DOHH2 (cell line): ENCODE measurements around the gene HDAC4.

Experiments
- H3F3A ChIP-seq: fragments of 200-600 bp; sonication (generic), shearing (Covaris generic); 2 replicates; pipeline ENCODE4 v1.6.0; 2016; ENCODE audit warnings: antibody characterized with exemption, mild to moderate bottlenecking; ENCODE audit not compliant: control insufficient read depth, insufficient read depth
- H3K27ac ChIP-seq: fragments of 200-600 bp; sonication (generic); 2 replicates; pipeline ENCODE4 v1.5.1; 2014; ENCODE audit warnings: low read depth, mild to moderate bottlenecking, low read length, moderate library complexity
- H3K27me3 ChIP-seq: fragments of 200-600 bp; sonication (generic); 2 replicates; pipeline ENCODE4 v1.6.1; 2014; ENCODE audit warnings: mild to moderate bottlenecking, low read length, mixed read lengths; ENCODE audit not compliant: control insufficient read depth
- H3K36me3 ChIP-seq: fragments of 200-600 bp; sonication (generic); 2 replicates; pipeline ENCODE4 v1.6.1; 2014; ENCODE audit warnings: mild to moderate bottlenecking, low read length, moderate library complexity, mixed read lengths; ENCODE audit not compliant: control insufficient read depth
- H3K4me1 ChIP-seq: fragments of 200-600 bp; sonication (generic); 2 replicates; pipeline ENCODE4 v1.6.1; 2014; ENCODE audit warnings: mild to moderate bottlenecking, low read length, mixed read lengths; ENCODE audit not compliant: control insufficient read depth
- H3K4me2 ChIP-seq: fragments of 200-600 bp; sonication (generic); 2 replicates; pipeline ENCODE4 v1.6.0; 2014; ENCODE audit warnings: mild to moderate bottlenecking, low read length, moderate library complexity
- H3K4me3 ChIP-seq: fragments of 200-600 bp; sonication (generic); 2 replicates; pipeline ENCODE4 v1.5.1; 2014; ENCODE audit warnings: mild to moderate bottlenecking, low read length, mixed read lengths
- H3K79me2 ChIP-seq: fragments of 200-600 bp; sonication (generic); 2 replicates; pipeline ENCODE4 v1.6.1; 2014; ENCODE audit warnings: mild to moderate bottlenecking, low read length, mixed read lengths; ENCODE audit not compliant: control insufficient read depth
- H3K9me2 ChIP-seq: fragments of 200-600 bp; sonication (generic); replicated peaks from 2 replicates; pipeline ENCODE4 v1.6.1; 2014; ENCODE audit warnings: mild to moderate bottlenecking, low read length, mixed read lengths; ENCODE audit not compliant: control insufficient read depth
- H3K9me3 ChIP-seq: fragments of 200-600 bp; sonication (generic); 2 replicates; pipeline ENCODE4 v1.6.1; 2014; ENCODE audit warnings: antibody characterized with exemption, low read length, mixed read lengths; ENCODE audit not compliant: control insufficient read depth, insufficient read depth
- H4K20me1 ChIP-seq: fragments of 200-600 bp; sonication (generic); 2 replicates; pipeline ENCODE4 v1.6.0; 2014; ENCODE audit warnings: low read depth, mild to moderate bottlenecking, antibody characterized with exemption, low read length, moderate library complexity; ENCODE audit not compliant: control insufficient read depth, insufficient read depth
- CTCF ChIP-seq: fragments of 200-600 bp; sonication (generic); IDR thresholded peaks from one replicate; pipeline ENCODE4 v1.5.1; 2014; ENCODE audit warnings: antibody characterized with exemption, mild to moderate bottlenecking, low read depth, low read length; ENCODE audit not compliant: poor library complexity, severe bottlenecking
- EZH2phosphoT487 ChIP-seq: fragments of 200-600 bp; sonication (generic); IDR thresholded peaks from 2 replicates; pipeline ENCODE4 v1.6.1; 2017; ENCODE audit warnings: borderline replicate concordance, mild to moderate bottlenecking, antibody characterized with exemption, low read length, moderate library complexity, mixed read lengths

HDAC4 gene

DNA sequence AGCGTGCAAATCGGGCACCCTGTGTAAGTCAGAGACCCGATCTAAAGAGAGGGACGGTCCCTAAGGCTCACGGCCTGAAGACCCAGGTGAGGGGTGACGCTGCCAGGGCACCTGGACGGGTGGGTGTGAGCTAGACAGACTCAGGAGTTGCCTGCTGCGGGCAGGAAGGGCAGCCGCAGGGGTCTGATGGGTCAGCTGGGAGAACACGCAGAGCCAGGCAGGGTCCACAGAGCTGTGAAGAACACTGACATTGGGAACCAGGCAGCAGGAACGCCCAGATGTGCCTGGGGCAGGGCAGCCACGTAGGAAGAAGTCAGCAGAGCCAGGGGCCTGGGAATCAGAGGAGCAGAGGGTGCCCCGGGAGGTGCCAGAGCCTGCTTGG, 25.9 kb downstream of the HDAC4 start:
- H3K79me2 ChIP-seq = no peaks in the 10 kb centered on the region
- H3K27me3 ChIP-seq = no peaks in the 10 kb centered on the region
- no peaks in the 10 kb centered on the region for H3K9me3 ChIP-seq
- no peaks in the 10 kb centered on the region for H3K9me2 ChIP-seq
- H3K4me3 ChIP-seq = no peak overlapping the region
- H3F3A ChIP-seq = no peaks in the 10 kb centered on the region
- TF ChIP-seq EZH2phosphoT487 (no peak), CTCF (no peak)
- no peaks in the 10 kb centered on the region for H3K36me3 ChIP-seq
- no peak overlapping the region for H3K4me2 ChIP-seq
- peaks cover 16% of the 10 kb centered on the region for H3K4me1 ChIP-seq
- H3K27ac ChIP-seq = no peak overlapping the region
- peaks cover 14% of the 10 kb centered on the region; the same call in 1 of the 2 replicates for H4K20me1 ChIP-seq

GRCh38 chr2:239372835-239373234, 28.0 kb downstream of the HDAC4 start:
- Histone ChIP-seq H3K4me1 (peaks cover 28% of the 10 kb centered on the region), H3K4me2 (no peak overlapping the region), H3K9me2 (no peaks in the 10 kb centered on the region), H3K4me3 (no peak overlapping the region), H3K9me3 (no peaks in the 10 kb centered on the region), H4K20me1 (peaks cover 24% of the 10 kb centered on the region), H3K27ac (no peak overlapping the region), H3K36me3 (no peaks in the 10 kb centered on the region), H3F3A (no peaks in the 10 kb centered on the region), H3K27me3 (no peaks in the 10 kb centered on the region), H3K79me2 (no peaks in the 10 kb centered on the region)
- no peak for TF ChIP-seq EZH2phosphoT487
- no peak for TF ChIP-seq CTCF

- Histone ChIP-seq H3K27ac (no peak overlapping the region), H3K9me3 (no peaks in the 10 kb centered on the region), H3K27me3 (no peaks in the 10 kb centered on the region), H3K4me1 (peaks cover 28% of the 10 kb centered on the region), H3K9me2 (no peaks in the 10 kb centered on the region), H3K36me3 (no peaks in the 10 kb centered on the region), H3K79me2 (no peaks in the 10 kb centered on the region), H4K20me1 (peaks cover 24% of the 10 kb centered on the region), H3K4me3 (no peak overlapping the region), H3K4me2 (no peak overlapping the region), H3F3A (no peaks in the 10 kb centered on the region)
- TF ChIP-seq CTCF (no peak), EZH2phosphoT487 (no peak)
Measured at GRCh38 chr2:239371726-239372686, 28.8 kb downstream of the HDAC4 start.
